A549 (cell line): Measurements from ENCODE around the gene STT3B. TPM values are rescaled to one million over a fixed set of nuclear protein-coding genes. Genes with fewer than 3 reads are reported as not detected.

Experiments
- ATAC-seq, 2 experiments: fragments of 200-7000 bp in 1 of 2; fragments of >200 bp in 1 of 2; cut with Nextera tagmentation in 1 of 2; cut with Tn5 transposase in 1 of 2; 3 replicates each; pipeline versions ENCODE4 v1.8.0 to v1.9.1; 2018 to 2020; ENCODE audit warnings: mild to moderate bottlenecking in 1 of 2, moderate library complexity in 1 of 2
- CTCF ChIA-PET: fragments of 300-600 bp; sonication (Branson Sonifier 250); formaldehyde crosslinking; extraction: SDS; loops from one replicate; lab custom pipeline; 2021; ENCODE audit warnings: antibody characterized with exemption, inconsistent platforms; lab: Yijun Ruan, JAX
- POLR2A ChIA-PET: fragments of 350-600 bp; formaldehyde crosslinking; extraction: SDS; loops from one replicate; lab custom pipeline; 2021; ENCODE audit warnings: antibody characterized with exemption, inconsistent platforms; lab: Yijun Ruan, JAX
- DNase-seq, 2 experiments: peaks; one replicate each; pipeline versions ENCODE4 v3.0.0 to v3.0.0-alpha.2; 2011 to 2016; ENCODE audit warnings: low read depth in 1 of 2, low spot score in 1 of 2
- FAIRE-seq: peaks from 2 replicates; lab custom pipeline; 2011; peaks lifted over from hg19 to GRCh38; lab: Jason Lieb, UNC
- H3K27ac ChIP-seq, 2 experiments: fragments of >200 bp; sonication (Bioruptor Twin); formaldehyde crosslinking; 3 replicates each; pipeline ENCODE4 v1.5.1; 2016 to 2017
- H3K4me1 ChIP-seq: fragments of >200 bp; sonication (Bioruptor Twin); formaldehyde crosslinking; 3 replicates; pipeline ENCODE4 v1.6.1; 2016
- H3K4me2 ChIP-seq: fragments of >200 bp; sonication (Bioruptor Twin); formaldehyde crosslinking; 3 replicates; pipeline ENCODE4 v1.6.1; 2016
- H3K4me3 ChIP-seq: fragments of >200 bp; sonication (Bioruptor Twin); formaldehyde crosslinking; 3 replicates; pipeline ENCODE4 v1.5.1; 2016
- H3K9me3 ChIP-seq: fragments of >200 bp; sonication (Bioruptor Twin); formaldehyde crosslinking; 3 replicates; pipeline ENCODE4 v1.6.1; 2016
- CBX2 ChIP-seq: fragments of 200-600 bp; sonication (generic); IDR thresholded peaks from 2 replicates; pipeline ENCODE4 v1.6.1; 2016; ENCODE audit warnings: low read depth, mild to moderate bottlenecking, borderline replicate concordance
- CHD2 ChIP-seq: fragments of 150-350 bp; IDR thresholded peaks from 2 replicates; pipeline ENCODE4 v1.6.1; 2014; ENCODE audit warnings: low read length; ENCODE audit not compliant: partially characterized antibody
- CHD4 ChIP-seq: fragments of 200-600 bp; sonication (generic); IDR thresholded peaks from 2 replicates; pipeline ENCODE4 v1.6.1; 2016; ENCODE audit warnings: antibody characterized with exemption, mild to moderate bottlenecking, borderline replicate concordance
- EHMT2 ChIP-seq: fragments of 200-600 bp; sonication (generic); IDR thresholded peaks from 2 replicates; pipeline ENCODE4 v1.6.1; 2016; ENCODE audit warnings: antibody characterized with exemption, low read depth, mild to moderate bottlenecking, moderate library complexity
- EP300 ChIP-seq, 2 experiments: fragments of >200 bp; sonication (Bioruptor Twin); formaldehyde crosslinking; IDR thresholded peaks; 2 replicates in 1 of 2; 3 replicates in 1 of 2; pipeline ENCODE4 v1.6.1; 2016 to 2017
- FOSB ChIP-seq: fragments of 250-450 bp; sonication (Bioruptor Pico); IDR thresholded peaks from 2 replicates; pipeline ENCODE4 v1.5.0; 2020; ENCODE audit warnings: mild to moderate bottlenecking, moderate library complexity
- FOSL2 ChIP-seq, 2 experiments: fragments of 450-650 bp in 1 of 2; fragments of >200 bp in 1 of 2; sonication (Bioruptor Twin) in 1 of 2; formaldehyde crosslinking; IDR thresholded peaks; 2 replicates each; pipeline versions ENCODE4 v1.5.0 to v1.6.1; 2016 to 2020; ENCODE audit warnings: mild to moderate bottlenecking in 1 of 2, moderate library complexity in 1 of 2
- GATA3 ChIP-seq: IDR thresholded peaks from 2 replicates; pipeline ENCODE4 v1.6.1; 2012; ENCODE audit warnings: borderline replicate concordance
- HOXA7 ChIP-seq: fragments of 250-450 bp; sonication (Bioruptor Pico); IDR thresholded peaks from 2 replicates; pipeline ENCODE4 v1.5.0; 2020; ENCODE audit warnings: mild to moderate bottlenecking, moderate library complexity
- HOXB13 ChIP-seq: fragments of 250-450 bp; sonication (Bioruptor Pico); IDR thresholded peaks from 2 replicates; pipeline ENCODE4 v1.5.0; 2020; ENCODE audit warnings: low read depth, mild to moderate bottlenecking, moderate library complexity
- HOXB5 ChIP-seq: fragments of 250-450 bp; sonication (Bioruptor Pico); IDR thresholded peaks from 2 replicates; pipeline ENCODE4 v1.5.0; 2020; ENCODE audit warnings: mild to moderate bottlenecking, moderate library complexity
- KDM5A ChIP-seq: fragments of 200-600 bp; sonication (generic); IDR thresholded peaks from 2 replicates; pipeline ENCODE4 v1.6.1; 2016; ENCODE audit warnings: antibody characterized with exemption, mild to moderate bottlenecking
- NFE2L2 ChIP-seq: fragments of 150-350 bp; conservative IDR thresholded peaks from 2 replicates; pipeline ENCODE4 v1.6.1; 2014; ENCODE audit warnings: low read length
- NPAS2 ChIP-seq: fragments of 250-450 bp; sonication (Bioruptor Pico); IDR thresholded peaks from 2 replicates; pipeline ENCODE4 v1.8.0; 2022; ENCODE audit warnings: mild to moderate bottlenecking, moderate library complexity, borderline replicate concordance
- NR3C1 ChIP-seq: fragments of >200 bp; sonication (Bioruptor Twin); formaldehyde crosslinking; IDR thresholded peaks from 3 replicates; pipeline ENCODE4 v1.6.1; 2017
- RARB ChIP-seq: fragments of 250-450 bp; sonication (Bioruptor Pico); IDR thresholded peaks from 2 replicates; pipeline ENCODE4 v1.8.0; 2021; ENCODE audit warnings: mild to moderate bottlenecking, moderate library complexity
- RCOR1 ChIP-seq: fragments of 150-350 bp; IDR thresholded peaks from 2 replicates; pipeline ENCODE4 v1.6.1; 2014; ENCODE audit warnings: antibody characterized with exemption, low read length, low read depth
- RNF2 ChIP-seq: fragments of 200-600 bp; sonication (generic); IDR thresholded peaks from 2 replicates; pipeline ENCODE4 v1.6.1; 2016; ENCODE audit warnings: low read depth, mild to moderate bottlenecking, antibody characterized with exemption, moderate library complexity, borderline replicate concordance
- SMC3 ChIP-seq: fragments of >200 bp; sonication (Bioruptor Twin); formaldehyde crosslinking; IDR thresholded peaks from 3 replicates; pipeline ENCODE4 v1.6.1; 2018; ENCODE audit warnings: inconsistent platforms
- SREBF2 ChIP-seq: fragments of 450-650 bp; IDR thresholded peaks from 2 replicates; pipeline ENCODE4 v1.6.1; 2014; ENCODE audit warnings: mild to moderate bottlenecking, moderate library complexity
- ZFP36 ChIP-seq: fragments of 450-650 bp; IDR thresholded peaks from 2 replicates; pipeline ENCODE4 v1.6.1; 2014; ENCODE audit warnings: borderline replicate concordance; ENCODE audit not compliant: partially characterized antibody
- WGBS: methylation state at CpG from one replicate; pipeline ENCODE4 v1.1.6; 2017; ENCODE audit errors: missing lambda C conversion rate; 5-methylcytosine and 5-hydroxymethylcytosine counted together
- polyA plus RNA-seq, 4 experiments: library from polyadenylated mRNA; depleted of rRNA in 3 of 4; stranded (reverse); fragments of >200 nt; fragmentation: RNase III in 1 of 4; extraction: RNeasy Plus Mini Kit Qiagen cat#74134 plus additional on column Dnase treatment in 1 of 4; gene quantifications; 2 replicates in 3 of 4; 3 replicates in 1 of 4; pipeline ENCODE4 v1.2.3, GENCODE V29; 2011 to 2017
- TF ChIP-seq, protein P1 (sequence below): IDR thresholded peaks from 2 replicates; pipeline ENCODE4 v1.6.1; 2012
- TF ChIP-seq, protein P2 (sequence below): fragments of >200 bp; sonication (Bioruptor Twin); formaldehyde crosslinking; IDR thresholded peaks from 3 replicates; pipeline ENCODE4 v1.5.1; 2016

The STT3B gene
- polyA plus RNA-seq, 2 of the 4 experiments (the other 2 are of a cell fraction), result 92.1 to 171 TPM

DNA sequence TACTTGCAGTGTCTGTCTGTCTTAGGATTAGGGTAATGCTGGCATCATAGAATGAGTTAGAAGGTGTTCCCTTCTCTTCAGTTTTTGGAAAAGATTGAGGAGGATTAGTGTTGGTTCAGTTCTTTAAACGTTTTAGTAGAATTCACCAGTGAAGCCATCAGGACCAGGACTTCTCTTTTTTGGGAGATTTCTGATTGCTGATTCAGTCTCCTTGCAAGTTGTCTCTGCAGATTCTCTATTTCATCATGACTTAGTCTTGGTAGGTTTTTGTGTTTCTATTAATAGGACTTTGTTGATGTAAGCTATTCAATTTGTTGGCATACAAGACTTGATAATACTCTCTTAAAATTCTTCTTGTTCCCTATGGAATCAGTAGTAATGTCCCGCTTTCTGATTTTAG is 48.9 kb downstream of the STT3B start (continued):
- TF ChIP-seq HOXB5 (CRISPR knock-in tag) (no peak), HOXA7 (CRISPR knock-in tag) (no peak), NR3C1 (no peak), NPAS2 (no peak), FOSL2 (IDR thresholded peaks at IDR 0.05) (no peak), FOSL2 (CRISPR knock-in tag; IDR thresholded peaks at IDR 0.05) (no peak), EP300 (IDR thresholded peaks at IDR 0.05) (no peak), ZFP36 (no peak), CHD2 (no peak)

DNA sequence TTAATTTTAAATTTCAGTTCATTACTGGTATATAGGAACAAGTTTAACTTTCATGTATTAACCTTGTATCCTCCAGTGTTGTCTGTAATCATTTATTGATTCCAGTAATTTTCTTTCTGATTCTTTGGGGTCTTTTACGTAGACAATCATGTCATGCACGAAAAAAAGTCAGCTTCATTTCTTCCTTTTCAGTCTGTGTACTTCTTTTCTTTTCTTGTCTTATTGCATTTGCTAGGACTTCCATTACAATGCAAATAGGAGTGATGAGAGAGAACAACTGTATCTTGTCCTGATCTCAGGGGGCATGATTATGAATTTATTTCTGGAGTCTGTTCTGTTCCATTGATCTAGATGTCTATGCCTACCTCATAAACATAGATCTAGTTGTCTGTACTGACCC is 56.5 kb downstream of the STT3B start:
- ATAC-seq (no peak), DNase-seq (no peak), FAIRE-seq (no peak)
- no peak overlapping the region for H3K27ac ChIP-seq
- H3K4me2 ChIP-seq, result no peak overlapping the region
- no peaks in the 10 kb centered on the region for H3K4me1 ChIP-seq
- peaks cover 14% of the 10 kb centered on the region; the same call in 2 of the 3 replicates for H3K9me3 ChIP-seq
- TF ChIP-seq, protein P1, sequence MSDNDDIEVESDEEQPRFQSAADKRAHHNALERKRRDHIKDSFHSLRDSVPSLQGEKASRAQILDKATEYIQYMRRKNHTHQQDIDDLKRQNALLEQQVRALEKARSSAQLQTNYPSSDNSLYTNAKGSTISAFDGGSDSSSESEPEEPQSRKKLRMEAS, result no peak
- TF ChIP-seq CBX2 (no peak), NPAS2 (no peak), ZFP36 (no peak)
- ChIA-PET POLR2A (no interaction called here), CTCF (no interaction called here)
- no peak overlapping the region for H3K4me3 ChIP-seq
- 96% methylated on average over 2 of the region's 2 CpGs for WGBS

DNA sequence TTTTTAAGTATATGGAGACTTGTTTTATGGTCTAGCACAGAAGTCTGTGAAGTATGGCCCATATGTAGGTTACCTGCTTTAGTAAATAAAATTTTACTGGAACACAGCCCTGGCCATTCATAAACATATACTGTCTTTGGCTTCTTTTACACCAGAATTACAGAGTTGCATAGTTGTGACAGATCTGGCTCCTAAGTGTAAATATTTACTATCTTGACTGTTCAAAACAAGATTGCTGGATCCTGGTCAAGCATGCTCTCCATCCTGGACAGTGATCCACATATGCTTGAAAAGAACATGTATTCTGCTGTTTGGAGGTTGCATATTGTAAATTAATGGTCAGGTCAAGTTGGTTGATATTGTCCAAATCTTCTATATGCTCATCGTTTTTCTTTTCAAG is 57.9 kb downstream of the STT3B start:
- Histone ChIP-seq H3K4me1 (no peaks in the 10 kb centered on the region), H3K27ac (no peak overlapping the region), H3K9me3 (peaks cover 14% of the 10 kb centered on the region; the same call in 2 of the 3 replicates), H3K4me2 (no peak overlapping the region), H3K4me3 (no peak overlapping the region)
- FAIRE-seq, result no peak
- no peak for DNase-seq
- ATAC-seq, result no peak
- ChIA-PET POLR2A (no interaction called here), CTCF (no interaction called here)
- WGBS, result 85% methylated on average over 1 of the region's 1 CpG
- TF ChIP-seq HOXB13 (CRISPR knock-in tag), result no peak
- no peak for TF ChIP-seq SREBF2
- TF ChIP-seq CHD4, result no peak
- TF ChIP-seq RARB (CRISPR knock-in tag), result no peak
- TF ChIP-seq GATA3, result no peak
- TF ChIP-seq ZFP36, result no peak
- no peak for TF ChIP-seq NFE2L2
- no peak for TF ChIP-seq NPAS2
- no peak for TF ChIP-seq KDM5A
- TF ChIP-seq RCOR1, result no peak

DNA sequence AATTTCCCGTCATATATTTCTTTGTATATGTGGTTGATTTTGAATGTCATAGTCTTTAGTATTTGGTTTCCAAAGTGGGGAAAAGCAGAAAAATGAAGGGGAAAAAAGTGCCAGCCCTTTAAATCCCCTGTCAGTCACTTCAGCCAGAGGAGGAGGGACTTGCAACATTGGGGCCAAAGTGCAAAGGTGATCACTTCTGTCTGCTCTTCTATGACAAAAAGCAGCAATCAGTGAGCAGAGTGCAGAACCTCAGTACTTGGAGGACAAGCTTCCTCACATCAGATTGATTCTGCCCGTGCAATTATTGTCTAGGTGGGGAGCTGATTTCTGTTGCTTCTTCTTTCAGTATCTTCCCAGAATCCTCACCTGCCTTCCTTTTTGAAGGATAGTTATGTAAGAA is 60.0 kb downstream of the STT3B start:
- CTCF ChIA-PET, result no interaction called here
- no peak for TF ChIP-seq KDM5A
- TF ChIP-seq, protein P2, sequence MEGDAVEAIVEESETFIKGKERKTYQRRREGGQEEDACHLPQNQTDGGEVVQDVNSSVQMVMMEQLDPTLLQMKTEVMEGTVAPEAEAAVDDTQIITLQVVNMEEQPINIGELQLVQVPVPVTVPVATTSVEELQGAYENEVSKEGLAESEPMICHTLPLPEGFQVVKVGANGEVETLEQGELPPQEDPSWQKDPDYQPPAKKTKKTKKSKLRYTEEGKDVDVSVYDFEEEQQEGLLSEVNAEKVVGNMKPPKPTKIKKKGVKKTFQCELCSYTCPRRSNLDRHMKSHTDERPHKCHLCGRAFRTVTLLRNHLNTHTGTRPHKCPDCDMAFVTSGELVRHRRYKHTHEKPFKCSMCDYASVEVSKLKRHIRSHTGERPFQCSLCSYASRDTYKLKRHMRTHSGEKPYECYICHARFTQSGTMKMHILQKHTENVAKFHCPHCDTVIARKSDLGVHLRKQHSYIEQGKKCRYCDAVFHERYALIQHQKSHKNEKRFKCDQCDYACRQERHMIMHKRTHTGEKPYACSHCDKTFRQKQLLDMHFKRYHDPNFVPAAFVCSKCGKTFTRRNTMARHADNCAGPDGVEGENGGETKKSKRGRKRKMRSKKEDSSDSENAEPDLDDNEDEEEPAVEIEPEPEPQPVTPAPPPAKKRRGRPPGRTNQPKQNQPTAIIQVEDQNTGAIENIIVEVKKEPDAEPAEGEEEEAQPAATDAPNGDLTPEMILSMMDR, result no peak
- TF ChIP-seq RNF2, result no peak
- TF ChIP-seq EHMT2, result no peak
- no peak for TF ChIP-seq SMC3
- TF ChIP-seq FOSB, result no peak

More for the DNA sequence above, 60.0 kb downstream of the STT3B start:
- WGBS, result 93% methylated on average over 2 of the region's 2 CpGs
- FAIRE-seq, result no peak
- H3K4me1 ChIP-seq, result no peaks in the 10 kb centered on the region
- no peak for ATAC-seq
- no peak for DNase-seq
- H3K4me3 ChIP-seq, result no peak overlapping the region
- H3K27ac ChIP-seq, result no peak overlapping the region
- H3K4me2 ChIP-seq, result no peak overlapping the region
- POLR2A ChIA-PET, result no interaction called here
- peaks cover 14% of the 10 kb centered on the region; the same call in 2 of the 3 replicates for H3K9me3 ChIP-seq
